ENCODE results near the gene YARS2. TPM values are rescaled to one million over a fixed set of nuclear protein-coding genes. Genes with fewer than 3 reads are reported as not detected.
"Not testable (repeated sequence)": the region's sequence is repeated elsewhere in the genome, so short reads cannot be mapped to it uniquely, and the experiment has no call there.

YARS2 gene
- total and polyA plus RNA-seq, 7 donors: 8.4 to 19.9 (median 14.5) TPM

DNA sequence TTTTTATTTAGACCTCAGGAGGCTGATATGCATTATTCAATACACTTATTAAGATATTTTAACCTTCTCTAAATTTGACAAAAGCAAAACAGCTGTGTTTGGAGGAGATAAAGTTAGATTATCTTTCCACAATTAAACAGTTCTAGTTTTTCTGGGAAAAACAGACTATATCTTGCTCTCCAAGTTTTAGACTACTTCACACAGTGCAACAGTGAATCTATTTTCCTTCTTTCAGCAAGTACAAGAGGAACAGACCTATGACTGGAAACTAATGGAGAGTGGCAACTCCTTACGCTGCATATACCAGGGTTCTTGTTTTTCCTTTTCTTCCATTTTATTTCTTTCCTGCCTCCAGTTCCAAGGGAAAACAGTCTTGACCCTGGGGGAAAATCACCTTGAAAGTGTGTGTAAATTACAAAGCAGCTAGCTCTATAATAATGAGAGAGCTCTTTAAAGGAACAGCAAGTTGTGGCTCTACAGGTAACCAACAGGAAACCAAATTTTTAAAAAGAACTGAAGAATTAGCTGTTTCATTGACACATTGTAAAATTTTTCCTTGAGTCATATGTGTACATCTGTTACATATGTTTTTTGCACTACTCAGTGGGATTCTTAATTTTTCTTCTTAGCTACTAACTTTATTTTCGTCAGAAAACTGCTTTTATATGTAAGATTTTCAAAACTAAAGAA, 49.2 kb downstream of the YARS2 start:
- TF ChIP-seq POLR2AphosphoS5 (IDR thresholded peaks at IDR 0.05) (no peak), EP300 (IDR thresholded peaks at IDR 0.05) (no peak), POLR2A (IDR thresholded peaks at IDR 0.05) (no peak)
- TF ChIP-seq, protein P1, sequence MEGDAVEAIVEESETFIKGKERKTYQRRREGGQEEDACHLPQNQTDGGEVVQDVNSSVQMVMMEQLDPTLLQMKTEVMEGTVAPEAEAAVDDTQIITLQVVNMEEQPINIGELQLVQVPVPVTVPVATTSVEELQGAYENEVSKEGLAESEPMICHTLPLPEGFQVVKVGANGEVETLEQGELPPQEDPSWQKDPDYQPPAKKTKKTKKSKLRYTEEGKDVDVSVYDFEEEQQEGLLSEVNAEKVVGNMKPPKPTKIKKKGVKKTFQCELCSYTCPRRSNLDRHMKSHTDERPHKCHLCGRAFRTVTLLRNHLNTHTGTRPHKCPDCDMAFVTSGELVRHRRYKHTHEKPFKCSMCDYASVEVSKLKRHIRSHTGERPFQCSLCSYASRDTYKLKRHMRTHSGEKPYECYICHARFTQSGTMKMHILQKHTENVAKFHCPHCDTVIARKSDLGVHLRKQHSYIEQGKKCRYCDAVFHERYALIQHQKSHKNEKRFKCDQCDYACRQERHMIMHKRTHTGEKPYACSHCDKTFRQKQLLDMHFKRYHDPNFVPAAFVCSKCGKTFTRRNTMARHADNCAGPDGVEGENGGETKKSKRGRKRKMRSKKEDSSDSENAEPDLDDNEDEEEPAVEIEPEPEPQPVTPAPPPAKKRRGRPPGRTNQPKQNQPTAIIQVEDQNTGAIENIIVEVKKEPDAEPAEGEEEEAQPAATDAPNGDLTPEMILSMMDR (IDR thresholded peaks at IDR 0.05): no peak
- no peaks in the 10 kb centered on the region for H3K27me3 ChIP-seq
- H3K36me3 ChIP-seq: peaks cover 0 to 67% (median 5%) of the 10 kb centered on the region in 4 donors
- WGBS, 2 donors: 92 to 98% methylated on average over 2 of the region's 2 CpGs
- intact Hi-C loops (cut with DNase I): no loop called here
- no peak overlapping the region for H3K4me3 ChIP-seq
- no peaks in the 10 kb centered on the region for H3K4me1 ChIP-seq
- no peaks in the 10 kb centered on the region for H3K9me3 ChIP-seq
- no peak overlapping the region for H3K27ac ChIP-seq
- no peak for DNase-seq

DNA sequence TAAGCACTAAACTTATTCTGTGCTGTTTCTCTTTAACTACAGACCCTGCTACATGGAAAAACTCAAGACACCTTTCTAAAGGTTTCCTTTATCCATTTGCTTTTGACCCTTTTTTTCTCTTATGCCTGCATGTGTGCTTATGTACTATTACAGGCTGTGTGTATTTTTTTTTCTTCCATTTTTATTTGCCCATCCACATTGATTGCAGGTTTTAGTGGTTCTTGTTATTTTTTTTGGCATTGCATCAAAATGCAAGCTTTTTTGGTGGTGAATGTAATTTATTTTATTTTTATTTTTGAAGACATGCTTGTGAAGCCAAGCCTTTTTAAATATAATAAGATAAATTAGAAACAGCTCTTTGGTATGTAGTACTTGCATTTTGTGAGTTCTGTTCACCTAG, 49.9 kb downstream of the YARS2 start:
- peaks cover 0 to 64% (median 3%) of the 10 kb centered on the region in 4 donors for H3K36me3 ChIP-seq
- H3K9me3 ChIP-seq: no peaks in the 10 kb centered on the region
- TF ChIP-seq, protein P1 (IDR thresholded peaks at IDR 0.05): no peak
- TF ChIP-seq EP300 (IDR thresholded peaks at IDR 0.05) (no peak), POLR2AphosphoS5 (IDR thresholded peaks at IDR 0.05) (no peak), POLR2A (IDR thresholded peaks at IDR 0.05) (no peak)
- H3K4me3 ChIP-seq: no peak overlapping the region
- no peak for DNase-seq
- intact Hi-C loops (cut with DNase I): no loop called here
- H3K27ac ChIP-seq: no peak overlapping the region
- no peaks in the 10 kb centered on the region for H3K27me3 ChIP-seq
- H3K4me1 ChIP-seq: no peaks in the 10 kb centered on the region

- no peaks in the 10 kb centered on the region for H3K27me3 ChIP-seq
- intact Hi-C loops (cut with DNase I): no loop called here
- H3K9me3 ChIP-seq: no peaks in the 10 kb centered on the region
- no peaks in the 10 kb centered on the region for H3K4me1 ChIP-seq
- peaks cover 0 to 38% (median 3%) of the 10 kb centered on the region in 4 donors for H3K36me3 ChIP-seq
- TF ChIP-seq POLR2AphosphoS5 (IDR thresholded peaks at IDR 0.05): no peak
- TF ChIP-seq POLR2A (IDR thresholded peaks at IDR 0.05): no peak
- TF ChIP-seq, protein P1 (IDR thresholded peaks at IDR 0.05): no peak
- WGBS, 2 donors: 82 to 91% methylated on average over 1 of the region's 1 CpG
- H3K4me3 ChIP-seq: no peak overlapping the region
- no peak for DNase-seq
- H3K27ac ChIP-seq: no peak overlapping the region
These were observed 52.8 kb downstream of the YARS2 start for GRCh38 chr12:32702946-32703345.

DNA sequence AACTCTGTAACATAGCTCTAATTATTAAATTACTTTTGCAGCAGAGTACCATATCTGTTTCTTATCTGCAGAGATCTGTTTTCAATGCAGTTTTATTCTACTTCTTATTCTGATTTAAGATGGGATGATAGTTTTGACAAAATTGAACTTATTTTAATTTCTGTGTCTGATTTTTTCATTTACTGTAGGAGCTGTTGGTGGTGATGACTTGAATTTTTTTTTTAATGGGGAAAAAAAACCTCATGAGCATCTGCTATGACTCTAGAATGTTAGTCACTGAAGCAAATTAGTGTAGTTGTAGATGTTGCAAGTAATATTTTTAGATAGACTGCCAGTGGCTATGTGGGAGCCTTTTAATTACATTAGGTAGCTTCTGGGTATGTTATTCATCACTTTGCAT, 53.2 kb downstream of the YARS2 start:
- Histone ChIP-seq H3K4me3 (no peak overlapping the region), H3K27ac (no peak overlapping the region), H3K36me3 (peaks cover 0 to 33% (median 3%) of the 10 kb centered on the region in 4 donors), H3K27me3 (no peaks in the 10 kb centered on the region), H3K4me1 (no peaks in the 10 kb centered on the region), H3K9me3 (no peaks in the 10 kb centered on the region)
- intact Hi-C loops (cut with DNase I): no loop called here
- DNase-seq: no peak
- no peak for TF ChIP-seq POLR2AphosphoS5 (IDR thresholded peaks at IDR 0.05)
- TF ChIP-seq, protein P1 (IDR thresholded peaks at IDR 0.05): no peak
- no peak for TF ChIP-seq POLR2A (IDR thresholded peaks at IDR 0.05)
- no peak for TF ChIP-seq EP300 (IDR thresholded peaks at IDR 0.05)

DNA sequence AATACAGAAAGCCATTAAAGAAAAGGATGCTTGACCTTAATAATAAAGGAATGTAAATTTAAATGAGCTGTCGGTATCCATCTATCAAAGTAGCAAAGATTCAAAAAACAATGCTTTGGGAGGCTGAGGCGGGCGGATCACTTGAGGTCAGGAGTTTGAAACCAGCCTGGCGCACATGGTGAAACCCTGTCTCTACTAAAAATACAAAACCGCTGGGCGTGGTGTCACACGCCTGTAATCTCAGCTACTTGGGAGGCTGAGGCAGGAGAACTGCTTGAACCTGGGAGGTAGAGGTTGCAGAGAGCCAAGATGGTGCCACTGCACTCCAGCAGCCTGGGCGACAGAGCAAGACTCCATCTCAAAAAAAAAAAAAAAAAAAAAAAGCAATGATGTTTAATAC, 56.3 kb downstream of the YARS2 start:
- H3K36me3 ChIP-seq: peaks cover 0 to 15% (median 3%) of the 10 kb centered on the region in 4 donors
- intact Hi-C loops (cut with DNase I); DNase-seq; H3K9me3 ChIP-seq; H3K4me3 ChIP-seq; H3K27ac ChIP-seq; H3K4me1 ChIP-seq; H3K27me3 ChIP-seq: not testable (repeated sequence)
- WGBS, 2 donors: 92 to 94% methylated on average over 8 of the region's 8 CpGs
